ENCODE data around the gene SPATA18.
"Not testable (repeated sequence)": the region's sequence is repeated elsewhere in the genome, so short reads cannot be mapped to it uniquely, and the experiment has no call there.

Gene SPATA18

DNA sequence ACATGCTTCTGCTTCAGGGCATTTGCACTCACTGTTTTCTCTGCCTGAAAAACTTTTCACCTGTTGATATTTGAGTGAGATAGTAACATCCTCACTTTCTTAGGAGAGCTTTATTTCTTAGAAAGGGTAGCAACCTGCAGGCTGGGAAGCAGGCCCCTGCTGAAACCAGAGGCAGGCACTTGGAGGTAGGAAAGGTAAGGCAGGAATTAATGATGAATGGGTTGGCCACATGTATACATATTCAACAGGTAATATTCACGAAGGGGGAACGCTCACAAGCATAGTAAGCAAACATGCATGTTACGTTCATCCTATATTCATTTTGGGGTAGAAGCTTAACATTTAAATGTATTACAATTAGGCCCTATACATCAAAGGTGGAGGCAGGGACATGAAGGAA lies 3.1 kb downstream of the SPATA18 start:
- no peak for DNase-seq

DNA sequence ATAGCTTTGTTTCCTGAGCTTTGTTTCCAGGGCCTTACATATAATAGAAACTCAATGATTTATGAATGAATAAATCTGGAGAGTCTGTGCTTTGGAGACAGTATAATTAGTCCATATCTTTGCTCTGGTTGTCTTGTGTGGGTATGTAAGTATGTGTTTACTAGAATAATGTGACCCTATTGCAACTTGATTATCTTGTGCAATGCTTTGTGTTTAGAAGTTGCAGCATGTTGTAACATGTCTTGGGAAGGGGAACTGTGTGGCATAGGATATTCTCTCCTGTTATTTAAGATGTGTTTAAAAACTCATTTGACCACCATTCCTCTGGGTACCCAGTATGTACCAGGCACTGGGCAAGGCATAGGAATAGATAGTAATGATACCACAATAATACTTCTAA lies 6.1 kb downstream of the SPATA18 start:
- DNase-seq, result no peak

DNA sequence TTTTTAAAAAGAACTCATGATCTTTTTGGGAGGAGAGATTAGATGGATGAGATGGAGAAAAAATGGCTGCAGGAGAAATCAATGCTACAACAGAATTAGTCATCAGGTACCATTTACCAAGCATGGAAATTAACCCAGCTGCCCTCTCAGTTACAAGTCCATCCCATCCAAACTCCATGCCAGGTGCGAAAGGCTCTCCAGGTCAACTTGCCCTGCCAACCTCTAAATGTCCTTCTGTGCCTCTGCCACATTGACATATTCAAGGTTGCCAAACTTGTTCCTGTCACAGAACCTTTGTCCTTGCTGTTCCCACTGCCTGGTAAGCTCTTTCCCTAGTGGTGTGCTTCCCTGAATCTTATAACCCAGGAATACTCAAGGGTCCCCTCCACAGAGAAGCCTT lies 7.2 kb downstream of the SPATA18 start:
- DNase-seq, result no peak

DNA sequence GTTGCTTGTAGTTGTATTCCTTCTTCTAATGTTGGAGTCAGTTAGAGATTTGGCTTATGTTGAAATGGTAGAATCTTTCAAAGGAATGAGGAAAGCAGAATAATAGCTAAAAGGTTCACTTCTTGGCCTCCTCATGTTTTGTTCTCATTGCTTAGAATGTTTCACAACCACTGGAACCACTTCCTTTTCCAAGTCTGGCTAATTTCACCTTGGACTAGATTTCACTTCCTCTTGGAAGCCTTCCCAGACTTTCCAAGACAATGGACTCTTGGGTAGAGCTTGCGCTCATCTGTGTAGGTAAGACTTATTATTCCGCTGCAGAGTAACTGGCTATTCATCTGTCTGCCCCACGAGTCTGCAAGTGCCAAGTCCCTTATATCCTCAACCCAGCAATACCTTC lies 8.3 kb downstream of the SPATA18 start:
- DNase-seq, result no peak

DNA sequence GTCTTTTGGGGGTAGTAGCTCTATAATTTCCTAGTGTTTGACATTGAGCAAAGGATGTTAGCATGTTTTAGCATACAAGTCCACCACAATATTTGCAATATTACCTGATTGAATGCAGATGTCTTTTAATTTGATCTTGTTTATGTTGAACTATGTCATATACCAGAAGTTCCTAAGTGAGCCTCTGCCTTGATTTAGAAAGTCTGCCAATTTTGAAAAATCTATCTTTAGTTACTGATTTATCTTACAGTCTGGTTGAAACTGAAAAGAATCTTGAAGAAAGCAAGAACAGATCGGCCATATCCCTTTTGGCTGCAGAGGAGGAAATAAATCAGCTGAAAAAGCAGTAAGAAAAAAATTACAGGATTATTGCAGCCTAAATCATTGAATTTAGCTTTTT lies 18.5 kb downstream of the SPATA18 start:
- no peak for DNase-seq

DNA sequence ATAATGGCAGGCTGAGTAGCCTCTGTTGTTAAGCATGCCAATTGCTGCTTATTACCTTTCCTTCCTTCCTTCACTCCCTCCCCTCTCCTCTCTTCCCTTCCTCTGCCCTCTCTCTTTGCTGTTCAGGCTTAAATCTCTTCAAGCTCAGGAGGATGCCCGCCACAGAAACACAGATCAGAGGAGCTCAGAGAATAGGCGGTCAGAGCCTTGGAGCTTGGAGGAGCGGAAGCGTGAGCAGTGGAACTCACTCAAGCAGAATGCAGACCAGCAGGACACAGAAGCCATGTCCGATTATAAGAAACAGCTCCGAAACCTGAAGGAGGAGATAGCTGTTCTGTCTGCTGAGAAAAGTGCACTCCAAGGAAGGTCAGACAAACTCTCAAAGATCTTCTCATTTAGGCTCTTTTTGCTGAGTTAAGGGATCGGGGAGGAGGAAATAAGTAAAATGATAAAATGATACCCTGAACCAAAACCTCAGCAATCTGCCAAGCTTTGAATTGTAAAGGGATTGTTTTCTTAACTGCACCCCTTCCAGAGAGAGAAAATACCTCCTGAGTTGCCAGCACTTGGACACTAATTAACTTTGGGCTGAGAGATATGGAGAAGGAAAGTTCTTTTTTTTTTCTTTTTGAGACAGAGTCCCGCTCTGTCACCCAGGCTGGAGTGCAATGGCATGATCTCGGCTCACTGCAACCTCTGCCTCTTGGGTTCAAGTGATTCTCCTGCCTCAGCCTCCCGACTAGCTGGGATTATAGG lies 20.9 kb downstream of the SPATA18 start:
- DNase-seq, result no peak

DNA sequence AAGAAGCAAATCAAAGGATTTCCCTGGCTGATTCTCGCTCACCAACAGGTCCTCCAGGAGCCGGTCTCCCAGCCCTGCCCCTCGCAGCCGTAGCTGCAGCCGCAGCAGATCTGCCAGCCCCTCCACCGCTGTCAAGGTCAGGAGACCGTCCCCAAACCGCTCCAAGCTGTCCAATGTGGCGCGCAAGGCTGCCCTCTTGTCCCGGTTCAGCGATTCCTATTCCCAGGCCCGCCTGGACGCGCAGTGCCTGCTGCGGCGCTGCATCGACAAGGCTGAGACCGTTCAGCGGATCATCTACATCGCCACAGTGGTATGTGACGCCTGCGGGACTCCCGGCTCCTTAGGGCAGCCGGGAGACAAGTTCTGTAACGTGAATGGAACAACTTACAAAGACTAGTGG lies 25.6 kb downstream of the SPATA18 start:
- DNase-seq, result no peak

DNA sequence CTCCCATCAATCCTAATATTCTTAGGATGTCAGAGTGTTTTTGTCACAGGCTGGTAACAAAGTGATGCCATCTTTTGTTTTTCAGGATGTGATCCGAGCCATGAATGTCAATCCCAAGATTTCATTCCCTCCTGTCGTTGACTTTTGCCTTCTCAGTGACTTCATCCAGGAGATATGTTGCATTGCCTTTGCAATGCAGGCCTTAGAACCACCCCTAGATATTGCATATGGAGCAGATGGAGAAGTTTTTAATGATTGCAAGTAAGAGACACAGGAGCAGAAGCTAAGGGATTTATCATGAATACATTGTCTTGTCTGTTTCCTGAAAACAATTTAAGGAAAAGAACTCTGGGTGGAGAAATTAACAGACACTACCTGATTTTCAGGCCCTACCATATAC lies 28.6 kb downstream of the SPATA18 start:
- no peak for DNase-seq

DNA sequence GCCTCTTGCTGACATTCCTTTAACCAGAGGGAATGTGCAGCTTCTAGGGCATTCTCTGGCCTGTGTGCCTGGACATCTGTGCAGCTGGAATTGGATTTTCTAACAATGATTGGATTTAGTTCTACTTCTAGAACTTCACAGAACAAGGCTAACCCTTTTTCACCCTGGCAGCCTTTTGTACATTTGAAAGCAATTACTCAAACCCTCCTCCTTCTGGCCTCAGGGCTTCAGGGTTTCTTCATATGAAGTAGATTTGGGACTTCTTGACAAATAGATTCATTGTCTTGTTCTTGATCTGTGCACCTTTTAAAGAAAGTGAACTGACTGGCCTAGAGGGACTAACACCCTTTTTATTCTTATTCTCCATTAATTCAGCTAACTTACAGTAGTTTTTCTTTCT lies 30.1 kb downstream of the SPATA18 start:
- no peak for DNase-seq

DNA sequence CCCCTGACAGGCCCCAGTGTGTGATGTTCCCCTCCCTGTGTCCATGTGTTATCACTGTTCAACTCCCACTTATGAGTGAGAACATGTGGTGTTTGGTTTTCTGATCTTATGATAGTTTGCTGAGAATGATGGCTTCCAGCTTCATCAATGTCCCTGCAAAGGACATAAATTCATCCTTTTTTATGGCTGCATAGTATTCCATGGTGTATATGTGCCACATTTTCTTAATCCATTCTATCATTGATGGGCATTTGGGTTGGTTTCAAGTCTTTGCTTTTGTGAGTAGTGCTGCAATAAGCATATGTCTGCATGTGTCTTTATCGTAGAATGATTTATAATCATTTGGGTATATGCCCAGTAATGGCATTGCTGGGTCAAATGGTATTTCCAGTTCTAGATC lies 35.3 kb downstream of the SPATA18 start:
- not testable (repeated sequence) for DNase-seq

DNA sequence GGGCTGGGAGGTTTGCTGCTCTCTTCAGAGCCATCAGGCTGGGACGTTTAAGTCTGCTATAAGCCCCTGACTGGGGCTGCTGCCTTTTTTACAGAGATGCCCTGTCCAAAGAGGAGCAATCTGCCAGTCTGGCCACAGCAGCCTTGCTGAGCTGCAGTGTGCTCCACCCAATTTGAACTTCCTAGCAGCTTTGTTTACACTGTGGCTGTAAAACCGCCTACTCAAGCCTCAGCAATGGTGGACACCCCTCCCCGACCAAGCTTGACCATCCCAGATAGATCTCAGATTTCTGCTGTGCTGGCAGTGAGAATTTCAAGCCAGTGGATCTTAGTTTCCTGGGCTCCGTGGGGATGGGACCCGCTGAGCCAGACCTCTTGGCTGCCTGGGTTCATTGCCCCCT lies 40.7 kb downstream of the SPATA18 start:
- DNase-seq, result peak in 1 of 2 experiments; percentile 24

DNA sequence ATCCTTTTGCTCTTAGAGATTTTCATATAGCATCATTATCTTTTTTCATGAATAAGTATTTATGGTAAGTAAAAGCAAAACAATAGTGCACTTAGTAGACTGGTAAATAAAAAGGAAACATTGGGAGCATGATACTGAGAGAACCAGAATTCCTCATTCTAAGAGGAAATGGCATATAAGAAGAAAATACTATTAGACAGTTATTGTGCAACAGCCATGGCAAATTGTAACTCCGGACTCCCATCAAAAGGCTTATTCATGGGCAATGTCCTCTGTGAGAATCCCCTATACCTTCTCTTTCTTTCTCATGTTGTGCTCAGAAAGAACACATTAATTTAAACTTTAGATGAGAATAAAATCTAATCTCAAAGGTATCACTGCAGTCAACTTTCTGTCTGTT lies 42.4 kb downstream of the SPATA18 start:
- DNase-seq, result no peak

DNA sequence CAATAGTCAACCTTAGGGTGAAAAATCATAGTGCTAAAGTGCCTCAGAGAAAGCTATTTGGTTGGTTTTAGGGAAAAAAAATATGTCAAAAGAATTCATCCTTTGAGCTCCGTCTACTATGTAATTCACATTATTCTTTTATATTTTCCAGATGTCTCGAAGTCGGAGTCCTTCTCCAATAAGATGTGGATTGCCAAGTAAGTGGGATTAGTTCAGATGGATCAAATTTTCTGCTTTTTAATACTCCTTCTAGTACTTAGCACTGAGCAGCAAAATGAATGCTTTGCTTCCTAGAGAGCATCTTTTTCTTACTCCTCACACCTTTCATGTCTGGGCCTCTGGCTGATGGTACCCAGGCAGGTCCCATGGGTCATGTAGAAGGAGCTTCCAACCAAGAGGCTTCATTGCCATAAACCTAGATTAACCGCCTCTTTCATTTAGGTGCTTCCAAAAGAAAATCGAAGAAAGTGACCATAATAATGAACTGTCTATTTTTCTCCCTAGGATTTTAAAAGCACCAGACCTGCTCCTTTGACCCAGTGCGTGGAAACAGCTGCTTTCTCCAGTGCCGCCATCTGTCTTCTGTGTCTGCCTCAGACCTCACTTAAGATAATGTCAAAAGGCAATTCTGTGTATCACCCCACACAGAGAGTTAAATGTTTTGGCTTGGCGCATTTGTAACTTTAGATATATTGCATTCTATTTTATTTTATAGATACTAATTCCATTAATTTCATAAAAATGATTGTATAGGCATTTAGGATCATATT lies 43.5 kb downstream of the SPATA18 start:
- no peak for DNase-seq

DNA sequence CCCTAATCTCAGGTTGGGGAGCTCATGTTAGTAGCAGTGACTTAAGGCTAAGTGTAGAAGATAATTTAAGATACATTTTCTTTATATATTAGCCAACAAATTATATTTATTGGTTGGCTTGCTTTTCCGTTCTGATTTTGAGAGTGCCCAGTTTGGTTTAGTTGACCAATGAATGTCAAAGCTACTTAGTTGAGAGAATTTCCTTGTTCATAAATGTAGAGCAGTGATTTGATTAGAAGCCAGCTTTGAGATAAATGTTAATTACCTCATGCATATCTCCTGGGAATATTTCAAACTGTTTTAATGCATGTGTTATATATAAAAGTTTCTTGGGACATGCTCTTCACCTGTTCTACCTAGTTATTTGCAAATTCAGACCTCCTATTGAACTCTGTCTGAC lies 44.3 kb downstream of the SPATA18 start:
- DNase-seq, result no peak

DNA sequence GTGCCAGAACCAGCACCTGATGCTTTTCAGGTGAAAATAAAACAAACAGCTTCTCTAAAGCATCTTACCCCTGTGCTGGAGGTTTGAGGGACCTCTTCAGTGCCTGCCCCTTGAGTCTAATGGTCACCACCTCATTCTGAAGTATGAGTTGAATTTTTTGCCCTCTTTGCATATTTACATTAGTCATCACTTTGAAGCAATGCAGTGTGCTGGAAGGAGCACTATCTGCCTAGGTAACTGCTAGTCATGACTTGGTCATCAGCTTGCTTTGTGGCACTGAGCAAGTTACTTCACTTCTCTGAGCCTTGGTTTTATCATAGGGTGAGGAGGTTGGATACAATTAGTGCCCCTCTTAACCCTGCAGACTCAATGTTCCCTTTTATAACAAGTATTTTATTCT lies 44.9 kb downstream of the SPATA18 start:
- no peak for DNase-seq

DNA sequence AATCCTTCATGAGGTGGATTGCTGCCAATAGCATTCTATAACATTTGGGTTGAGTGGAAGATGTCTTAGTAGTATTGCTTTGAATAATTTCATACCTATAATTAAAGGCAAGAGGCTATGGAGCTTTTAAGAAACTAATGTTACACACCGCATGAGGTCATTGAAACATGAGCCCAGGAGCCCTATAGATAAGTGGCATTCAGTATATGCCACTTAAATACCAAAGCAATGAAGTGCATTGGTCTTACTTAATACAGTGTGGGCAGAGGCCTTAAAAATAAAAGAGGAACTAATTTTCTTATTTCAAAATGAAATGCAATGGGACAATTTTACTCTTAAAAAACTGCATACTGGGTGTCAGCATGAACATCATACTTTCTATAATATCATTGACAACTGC lies 47.5 kb downstream of the SPATA18 start:
- no peak for DNase-seq

DNA sequence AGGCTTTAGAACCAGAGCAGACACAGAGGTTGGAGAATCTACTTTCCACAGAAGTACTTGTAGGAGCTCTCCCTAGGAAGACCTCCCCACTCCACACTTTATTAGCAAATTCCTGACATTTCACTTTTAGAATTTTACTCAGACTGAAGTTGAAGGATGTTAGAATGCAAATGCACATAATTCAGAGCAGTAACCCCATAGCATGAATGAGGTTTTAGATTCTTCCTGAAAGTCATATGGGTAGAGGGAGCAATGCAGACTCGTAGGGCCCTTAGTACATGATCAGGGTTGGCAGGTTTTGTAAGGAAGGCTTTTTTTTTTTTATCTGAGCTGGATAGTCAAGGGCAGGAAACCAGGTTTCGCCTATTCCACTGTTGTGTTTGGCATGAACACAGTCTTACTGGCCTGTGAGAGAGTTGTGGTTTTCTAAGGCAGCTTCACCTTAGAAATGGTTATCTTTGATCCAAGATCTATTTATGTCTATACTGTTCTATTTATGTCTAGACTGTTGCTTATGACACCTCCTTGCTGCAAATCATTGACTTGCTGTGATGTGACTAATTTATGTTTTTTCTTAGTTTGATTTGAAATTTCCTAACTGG lies 48.9 kb downstream of the SPATA18 start:
- DNase-seq, result no peak

DNA sequence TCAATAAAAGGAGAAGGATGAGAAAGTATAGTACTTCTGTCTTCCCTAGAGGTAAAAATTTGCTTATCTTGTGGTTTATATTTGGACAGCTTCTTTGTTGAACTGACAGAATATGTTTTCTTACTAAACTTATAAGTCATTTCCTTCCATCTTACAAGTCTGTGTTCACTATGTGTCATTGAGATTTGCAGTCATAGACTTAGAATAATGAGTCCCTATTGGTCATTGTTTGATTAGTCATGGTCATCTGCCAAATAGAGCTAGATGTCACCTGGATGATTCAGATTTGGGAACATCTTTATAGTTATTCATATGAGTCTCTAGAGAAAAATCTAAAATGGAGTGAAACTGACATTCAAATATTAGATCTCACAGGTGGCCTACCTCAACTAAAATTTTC lies 51.5 kb downstream of the SPATA18 start:
- no peak for DNase-seq

DNA sequence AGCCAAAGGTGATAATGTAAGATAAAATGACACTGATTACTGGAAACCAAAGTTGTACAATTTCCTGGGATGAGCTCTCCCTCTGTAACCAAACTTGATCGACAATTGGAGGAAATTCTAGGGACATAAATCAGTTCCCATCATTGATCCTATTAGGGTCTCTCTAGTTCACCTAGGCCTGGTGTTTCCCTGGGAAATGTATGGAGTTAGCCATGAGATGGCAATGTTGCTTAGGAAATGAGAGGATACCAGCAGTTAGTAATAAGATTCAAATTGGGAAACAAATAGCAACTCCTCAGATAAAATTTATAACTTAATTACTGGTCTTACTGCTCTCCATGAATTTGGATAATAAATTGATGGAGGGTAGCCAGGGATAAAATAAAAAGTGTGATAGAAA lies 52.2 kb downstream of the SPATA18 start:
- no peak for DNase-seq

DNA sequence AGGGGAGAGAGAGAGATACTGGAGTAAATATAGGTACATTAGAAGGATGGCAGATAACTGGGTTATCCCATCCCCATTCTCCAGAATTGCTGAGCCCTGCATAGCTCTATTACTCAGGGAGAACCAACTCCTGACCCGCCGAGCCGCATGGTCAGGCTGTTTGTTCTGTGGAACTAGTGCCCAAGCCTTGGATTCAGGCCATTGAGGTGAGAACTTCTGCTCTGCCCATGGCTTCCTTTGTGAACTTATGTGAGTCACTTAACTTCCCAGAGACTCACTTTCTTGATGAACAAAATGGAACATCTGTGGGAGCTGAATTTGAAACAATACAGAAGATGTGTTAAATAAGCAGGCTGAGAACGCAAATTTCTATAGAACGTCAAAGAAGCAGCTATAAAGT lies 54.2 kb downstream of the SPATA18 start:
- no peak for DNase-seq

DNA sequence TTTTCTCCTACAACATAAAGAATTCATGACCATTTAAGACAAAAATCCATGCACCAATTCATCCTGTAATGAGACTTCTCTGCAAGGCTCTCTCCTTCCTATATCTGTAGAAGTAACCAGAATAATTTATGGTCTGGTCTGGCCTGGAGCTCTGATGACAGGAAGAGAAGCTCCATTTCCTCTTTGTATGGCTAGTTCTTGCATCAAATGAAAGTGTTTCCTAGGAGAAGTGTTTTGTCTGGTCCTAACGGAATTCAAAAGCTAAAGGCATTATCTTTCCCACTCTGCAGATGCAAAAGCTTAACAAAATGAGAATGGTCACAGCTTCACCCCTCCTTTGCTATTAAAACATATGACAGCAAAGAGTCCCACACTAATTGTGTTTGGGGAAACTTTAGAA lies 55.1 kb downstream of the SPATA18 start:
- DNase-seq, result no peak

DNA sequence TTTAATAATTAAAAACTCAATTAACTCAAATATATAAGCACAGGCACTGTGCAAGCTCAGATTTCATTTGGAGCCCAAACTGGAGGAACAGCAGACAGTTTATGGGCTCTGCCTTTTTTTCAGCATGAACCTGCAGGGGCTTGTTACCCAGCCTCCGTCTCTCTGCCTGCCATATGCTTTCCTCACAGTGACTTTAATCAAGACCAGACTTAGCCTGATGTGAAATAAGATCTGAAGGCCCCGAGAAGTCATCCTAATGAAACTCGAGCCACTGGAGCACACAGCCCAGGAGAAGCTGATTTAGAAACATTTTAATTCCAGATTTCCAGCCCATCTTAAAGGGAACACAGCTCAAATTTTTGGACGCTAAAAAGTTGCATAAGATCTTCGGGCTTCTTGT lies 55.6 kb downstream of the SPATA18 start:
- DNase-seq, result no peak

DNA sequence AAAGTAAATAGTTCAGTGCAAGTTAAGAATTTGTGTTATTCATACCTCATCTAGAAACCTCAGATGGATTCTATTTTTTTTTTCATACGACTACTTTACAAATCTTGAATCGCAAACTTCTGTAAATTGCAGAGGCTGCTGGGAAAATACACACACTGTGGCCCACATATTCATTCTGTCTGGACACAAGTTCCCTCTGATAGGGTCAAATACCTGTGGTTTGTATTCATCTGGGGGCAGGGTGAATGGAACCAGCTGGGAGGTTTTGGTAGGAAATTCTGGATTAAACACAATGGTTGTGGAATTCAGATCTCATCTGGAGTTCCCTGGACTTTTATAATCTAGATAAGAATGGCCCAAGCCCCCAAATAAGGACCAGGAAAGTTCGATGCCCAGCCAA lies 56.2 kb downstream of the SPATA18 start:
- DNase-seq, result no peak

DNA sequence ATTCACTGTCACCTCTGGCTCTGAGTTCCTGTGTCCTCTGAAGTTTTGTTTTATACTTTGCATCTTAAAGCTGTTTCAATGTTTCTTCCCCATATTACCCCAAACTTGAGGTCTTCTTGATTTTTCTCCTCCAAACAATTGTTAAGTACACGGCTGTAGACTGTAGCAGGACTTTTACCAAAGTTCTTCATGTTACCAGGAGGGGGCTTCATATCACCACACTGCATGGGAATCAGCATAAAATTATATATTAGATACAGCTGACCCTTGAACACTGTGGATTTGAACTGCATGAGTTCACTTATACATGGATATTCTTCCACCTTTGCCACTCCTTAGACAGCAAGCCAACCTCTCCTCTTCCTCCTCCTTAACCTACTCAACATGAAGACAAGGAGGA lies 56.6 kb downstream of the SPATA18 start:
- DNase-seq, result no peak

Data from SHP77 (cell line).